Right lobe of liver (tissue), 4 donors: ENCODE data around the gene CYSTM1.

Experiments used
- POLR2A ChIP-seq: fragments of 450-650 bp; IDR thresholded peaks from one replicate; pipeline ENCODE4 v1.6.1; 2017; ENCODE audit warnings: antibody characterized with exemption, mild to moderate bottlenecking
- TF ChIP-seq, protein P1 (sequence below), 4 donors: fragments of 200-600 bp in 3 of 4; fragments of 450-650 bp in 1 of 4; IDR thresholded peaks; one replicate each; pipeline versions ENCODE4 v1.5.1 to v1.8.0; 2016 to 2022; ENCODE audit warnings: antibody characterized with exemption in 4 of 4, mild to moderate bottlenecking in 2 of 4
- donor health status: DM: no; HTN: no; CAD: no.
- donor health status: DM: no; HTN: no; CAD: no.
- donor health status: DM: no; HTN: yes; CAD: no.

DNA sequence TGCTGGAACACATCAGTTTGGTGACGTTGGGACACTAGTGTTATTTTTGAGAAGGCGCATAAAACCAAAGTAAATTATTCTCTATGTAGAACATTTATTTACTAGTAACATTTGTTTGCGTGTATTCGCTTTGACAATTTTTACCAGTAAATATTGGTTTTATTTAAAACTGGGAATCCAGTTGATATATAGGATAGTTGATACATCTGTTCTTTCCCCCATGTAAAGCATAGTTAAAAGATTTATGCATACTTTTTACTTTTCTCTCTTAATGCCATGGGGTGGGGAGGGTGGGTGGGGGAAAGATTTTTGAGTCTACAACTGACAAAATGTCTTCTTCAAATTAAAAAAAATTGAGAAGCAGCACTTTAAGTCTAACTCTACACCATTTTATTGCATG lies 49.4 kb upstream of the CYSTM1 start, which contains the start of gene IGIP:
- TF ChIP-seq, protein P1, sequence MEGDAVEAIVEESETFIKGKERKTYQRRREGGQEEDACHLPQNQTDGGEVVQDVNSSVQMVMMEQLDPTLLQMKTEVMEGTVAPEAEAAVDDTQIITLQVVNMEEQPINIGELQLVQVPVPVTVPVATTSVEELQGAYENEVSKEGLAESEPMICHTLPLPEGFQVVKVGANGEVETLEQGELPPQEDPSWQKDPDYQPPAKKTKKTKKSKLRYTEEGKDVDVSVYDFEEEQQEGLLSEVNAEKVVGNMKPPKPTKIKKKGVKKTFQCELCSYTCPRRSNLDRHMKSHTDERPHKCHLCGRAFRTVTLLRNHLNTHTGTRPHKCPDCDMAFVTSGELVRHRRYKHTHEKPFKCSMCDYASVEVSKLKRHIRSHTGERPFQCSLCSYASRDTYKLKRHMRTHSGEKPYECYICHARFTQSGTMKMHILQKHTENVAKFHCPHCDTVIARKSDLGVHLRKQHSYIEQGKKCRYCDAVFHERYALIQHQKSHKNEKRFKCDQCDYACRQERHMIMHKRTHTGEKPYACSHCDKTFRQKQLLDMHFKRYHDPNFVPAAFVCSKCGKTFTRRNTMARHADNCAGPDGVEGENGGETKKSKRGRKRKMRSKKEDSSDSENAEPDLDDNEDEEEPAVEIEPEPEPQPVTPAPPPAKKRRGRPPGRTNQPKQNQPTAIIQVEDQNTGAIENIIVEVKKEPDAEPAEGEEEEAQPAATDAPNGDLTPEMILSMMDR (IDR thresholded peaks at IDR 0.05), result no peak
- TF ChIP-seq POLR2A, result no peak
